Spinal cord (tissue), 10 donors: ENCODE data around the gene ALX1. TPM values are rescaled to one million over a fixed set of nuclear protein-coding genes. Genes with fewer than 3 reads are reported as not detected.

Source experiments
- DNase-seq, 6 donors: peaks; one replicate each; pipeline versions ENCODE4 v3.0.0 to v3.0.0-alpha.2; 2013 to 2015; ENCODE audit warnings: low spot score in 6 of 6, low read depth in 4 of 6
- H3K27ac ChIP-seq: one replicate; pipeline ENCODE4 v1.5.1; 2013; ENCODE audit warnings: low read depth, low read length, control low read depth
- H3K27me3 ChIP-seq: one replicate; pipeline ENCODE4 v1.6.1; 2013; ENCODE audit warnings: low read length; ENCODE audit not compliant: control insufficient read depth, insufficient read depth
- H3K36me3 ChIP-seq: one replicate; pipeline ENCODE4 v1.6.1; 2013; ENCODE audit warnings: low read length; ENCODE audit not compliant: control insufficient read depth, insufficient read depth
- H3K4me1 ChIP-seq: one replicate; pipeline ENCODE4 v1.6.1; 2013; ENCODE audit warnings: low read length; ENCODE audit not compliant: control insufficient read depth, insufficient read depth
- H3K4me3 ChIP-seq: one replicate; pipeline ENCODE4 v1.5.1; 2013; ENCODE audit warnings: low read depth, low read length, control low read depth
- H3K9me3 ChIP-seq: one replicate; pipeline ENCODE4 v1.6.1; 2013; ENCODE audit warnings: low read length; ENCODE audit not compliant: control insufficient read depth, insufficient read depth
- WGBS: methylation state at CpG from one replicate; pipeline ENCODE4 v1.1.5; 2013; ENCODE audit warnings: missing lambda C conversion rate; ENCODE audit not compliant: insufficient coverage; 5-methylcytosine and 5-hydroxymethylcytosine counted together
- long read RNA-seq, 4 donors: transcript quantifications; one replicate each; lab custom pipeline, GENCODE V29; 2026
- polyA plus RNA-seq, 2 donors: library from polyadenylated mRNA; unstranded; fragments of 120-200 nt; gene quantifications; one replicate each; pipeline ENCODE4 v1.2.1, GENCODE V29; 2013; ENCODE audit not compliant: insufficient read length in 2 of 2
- total RNA-seq, 2 donors: library from RNA; depleted of rRNA in 1 of 2; stranded (reverse); fragments of 120-200 nt in 1 of 2; fragments of >200 nt in 1 of 2; gene quantifications; one replicate each; pipeline versions ENCODE4 v1.2.3 to v1.2.4, GENCODE V29; 2013 to 2014
- donor health status: healthy.

Gene ALX1
- total RNA-seq (1 to 10 TPM in 1 of 2 donors, not detected in 1; 1.2 TPM), polyA plus RNA-seq (under 1 TPM; 0.26 to 0.41 TPM)
- long read RNA-seq, donor 1, result 0 reads
- long read RNA-seq, donor 2, result 0 reads
- long read RNA-seq, donor 3, result 0 reads
- long read RNA-seq, donor 4, result 0 reads

DNA sequence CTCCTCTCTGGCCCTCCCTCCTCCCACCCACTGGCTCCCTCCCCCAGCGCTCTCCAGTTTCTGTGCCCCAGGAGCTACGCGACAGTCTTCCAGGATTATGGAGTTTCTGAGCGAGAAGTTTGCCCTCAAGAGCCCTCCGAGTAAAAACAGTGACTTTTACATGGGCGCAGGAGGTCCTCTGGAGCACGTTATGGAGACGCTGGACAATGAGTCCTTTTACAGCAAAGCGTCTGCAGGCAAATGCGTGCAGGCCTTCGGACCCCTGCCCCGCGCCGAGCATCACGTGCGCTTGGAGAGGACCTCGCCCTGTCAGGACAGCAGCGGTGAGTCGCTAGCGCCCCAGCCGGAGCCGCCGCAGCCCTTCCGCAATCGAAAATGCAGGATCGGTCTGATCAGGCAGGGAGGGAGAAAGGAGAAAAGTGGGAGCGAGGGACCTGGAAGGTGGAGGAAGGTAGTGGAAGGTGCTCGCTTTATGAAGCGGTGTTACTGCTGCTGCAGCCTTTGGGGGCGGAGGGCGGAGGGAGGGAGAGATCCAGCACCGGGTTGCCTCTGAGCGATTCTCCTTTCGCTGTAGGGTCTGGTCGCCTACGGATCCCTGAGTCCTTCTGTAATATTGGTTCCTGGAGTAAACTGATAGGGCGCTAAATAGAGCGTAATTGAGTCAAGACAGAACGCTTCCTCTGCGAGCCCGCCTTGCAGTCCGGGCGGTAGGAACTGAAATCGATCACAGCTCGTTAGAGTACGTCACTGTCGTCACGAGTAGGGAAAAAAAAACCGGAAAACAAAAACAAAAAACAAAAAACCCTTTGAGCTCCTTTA lies at the start of gene ALX1:
Gene ALX1, plus strand, starts transcription at position 56 of the 819 bp plus-strand sequence. Its CDS starts 42 bp downstream, at position 98.
- no peak within 1 kb of the TSS for H3K27ac ChIP-seq
- H3K9me3 ChIP-seq, result no peaks in the 10 kb centered on the region
- WGBS, result under 1% methylated on average over 41 of the region's 49 CpGs
- H3K4me1 ChIP-seq, result peaks cover 25% of the 10 kb centered on the region
- H3K4me3 ChIP-seq, result peak within 1 kb of the TSS; percentile 28
- H3K36me3 ChIP-seq, result no peaks in the 10 kb centered on the region
- H3K27me3 ChIP-seq, result peaks cover 90% of the 10 kb centered on the region
- peak in 2 of 6 donors; percentile 68 to 75 for DNase-seq

DNA sequence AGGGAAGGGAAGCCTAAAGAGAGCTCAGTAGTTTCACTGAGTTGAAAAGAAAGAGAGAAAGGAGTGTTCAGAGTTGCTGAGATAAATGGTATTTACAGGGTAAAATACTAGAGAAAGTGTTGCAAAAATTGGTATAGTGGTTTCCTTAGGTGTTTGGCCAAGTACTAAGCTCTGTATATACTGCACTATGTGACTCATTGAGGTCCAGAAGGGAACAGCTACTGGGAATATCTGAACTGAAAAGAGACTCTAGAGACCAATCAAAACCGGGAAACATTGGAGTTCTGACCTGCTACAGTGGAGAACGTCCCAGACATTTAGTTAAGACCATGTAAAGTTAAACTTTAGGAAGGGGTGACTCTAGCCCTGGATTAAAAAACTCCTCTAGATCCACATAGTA lies 42.7 kb upstream of the ALX1 start:
- WGBS, result no CpG with 5 or more reads among the region's 2 CpGs
- no peak overlapping the region for H3K27ac ChIP-seq
- no peak overlapping the region for H3K4me3 ChIP-seq
- H3K27me3 ChIP-seq, result no peaks in the 10 kb centered on the region
- no peaks in the 10 kb centered on the region for H3K4me1 ChIP-seq
- H3K36me3 ChIP-seq, result no peaks in the 10 kb centered on the region
- DNase-seq, result no peak
- H3K9me3 ChIP-seq, result peaks cover 3% of the 10 kb centered on the region

DNA sequence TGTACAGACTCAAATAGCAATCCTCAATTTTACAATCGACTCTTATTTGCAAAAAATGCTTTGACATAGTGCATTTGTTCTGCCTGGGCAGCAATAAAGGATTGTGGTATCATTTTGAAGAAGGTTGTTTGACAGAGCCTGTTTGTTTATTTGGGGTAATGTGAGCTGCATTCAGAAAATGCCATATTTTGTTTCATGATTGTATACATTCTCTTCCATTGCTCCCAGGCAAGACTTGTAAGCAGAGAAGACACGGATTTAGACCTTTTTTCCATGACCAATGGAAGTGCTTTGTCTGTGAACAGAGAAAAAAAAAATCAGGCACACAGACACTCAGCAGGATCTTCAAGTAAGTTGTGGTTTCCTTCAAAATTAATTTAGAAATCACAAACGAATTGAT lies 35.5 kb upstream of the ALX1 start:
- no peak overlapping the region for H3K27ac ChIP-seq
- WGBS, result no CpG with 5 or more reads among the region's 3 CpGs
- no peak overlapping the region for H3K4me3 ChIP-seq
- no peaks in the 10 kb centered on the region for H3K36me3 ChIP-seq
- H3K9me3 ChIP-seq, result no peaks in the 10 kb centered on the region
- no peaks in the 10 kb centered on the region for H3K27me3 ChIP-seq
- H3K4me1 ChIP-seq, result no peaks in the 10 kb centered on the region
- DNase-seq, result no peak

DNA sequence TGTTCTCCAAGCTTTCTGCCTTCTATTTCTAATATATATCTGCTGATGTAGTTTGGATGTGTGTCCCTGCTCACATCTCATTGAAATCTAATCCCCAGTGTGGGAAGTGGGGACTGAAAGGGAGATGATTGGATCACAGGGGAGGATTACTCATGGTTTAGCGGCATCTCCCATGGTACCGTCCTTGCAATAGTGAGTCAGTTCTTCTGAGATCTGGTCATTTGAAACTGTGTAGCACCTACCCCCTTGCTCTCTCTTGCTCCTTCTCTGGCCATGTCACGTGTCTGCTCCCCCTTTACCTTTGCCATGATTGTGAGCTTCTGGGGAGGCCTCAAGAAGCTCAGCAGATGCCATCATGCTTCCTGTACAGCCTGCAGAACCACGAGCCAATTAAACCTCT lies 26.2 kb upstream of the ALX1 start:
- Histone ChIP-seq H3K27me3 (no peaks in the 10 kb centered on the region), H3K4me3 (no peak overlapping the region), H3K36me3 (no peaks in the 10 kb centered on the region), H3K4me1 (no peaks in the 10 kb centered on the region), H3K9me3 (no peaks in the 10 kb centered on the region), H3K27ac (no peak overlapping the region)
- 60% methylated on average over 3 of the region's 4 CpGs for whole genome bisulfite sequencing
- no peak for DNase-seq

DNA sequence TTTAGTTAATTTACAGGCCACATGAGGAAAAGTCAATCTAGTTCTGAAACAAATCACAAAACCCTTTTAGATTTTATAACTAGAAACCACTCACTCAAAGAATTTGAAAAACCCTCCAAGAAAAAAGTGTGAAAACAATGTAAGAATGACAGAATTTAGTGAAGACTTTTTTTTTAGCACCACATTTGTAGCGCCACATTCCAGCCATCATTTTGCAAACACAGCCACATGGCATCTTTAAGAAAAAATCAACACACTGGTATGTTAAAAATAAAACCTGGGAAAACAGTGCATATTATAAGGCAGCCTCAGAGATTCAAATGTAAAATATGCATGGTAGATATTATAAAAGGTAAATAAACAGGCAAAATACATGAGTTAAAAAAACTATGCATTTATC lies 22.3 kb upstream of the ALX1 start:
- H3K27ac ChIP-seq, result no peak overlapping the region
- DNase-seq, result peak in 1 of 6 donors; percentile 71
- no peaks in the 10 kb centered on the region for H3K36me3 ChIP-seq
- H3K27me3 ChIP-seq, result no peaks in the 10 kb centered on the region
- H3K4me1 ChIP-seq, result no peaks in the 10 kb centered on the region
- H3K9me3 ChIP-seq, result no peaks in the 10 kb centered on the region
- no CpG with 5 or more reads among the region's 1 CpG for WGBS
- no peak overlapping the region for H3K4me3 ChIP-seq

DNA sequence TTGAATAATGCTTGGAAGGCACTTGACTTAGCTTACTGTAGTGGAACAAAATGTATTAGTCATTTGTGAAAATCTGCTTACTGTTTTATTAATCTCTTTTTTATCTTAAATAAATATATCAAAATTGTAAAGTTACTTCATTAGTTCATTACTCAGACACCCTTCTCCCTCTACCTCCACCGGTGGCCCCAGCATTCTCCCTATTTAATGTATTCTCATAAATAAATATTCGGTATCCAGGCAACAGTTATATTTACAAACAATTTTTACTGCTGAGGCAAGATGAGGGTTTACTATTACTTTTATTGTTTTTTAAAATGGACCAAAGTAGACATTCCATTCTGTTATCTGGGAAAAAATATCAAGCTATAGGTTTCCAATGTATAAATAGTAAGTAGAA lies 19.6 kb upstream of the ALX1 start:
- DNase-seq, result no peak
- no peak overlapping the region for H3K4me3 ChIP-seq
- no peaks in the 10 kb centered on the region for H3K4me1 ChIP-seq
- WGBS, result no CpG with 5 or more reads among the region's 2 CpGs
- H3K27ac ChIP-seq, result no peak overlapping the region
- no peaks in the 10 kb centered on the region for H3K9me3 ChIP-seq
- no peaks in the 10 kb centered on the region for H3K27me3 ChIP-seq
- no peaks in the 10 kb centered on the region for H3K36me3 ChIP-seq

DNA sequence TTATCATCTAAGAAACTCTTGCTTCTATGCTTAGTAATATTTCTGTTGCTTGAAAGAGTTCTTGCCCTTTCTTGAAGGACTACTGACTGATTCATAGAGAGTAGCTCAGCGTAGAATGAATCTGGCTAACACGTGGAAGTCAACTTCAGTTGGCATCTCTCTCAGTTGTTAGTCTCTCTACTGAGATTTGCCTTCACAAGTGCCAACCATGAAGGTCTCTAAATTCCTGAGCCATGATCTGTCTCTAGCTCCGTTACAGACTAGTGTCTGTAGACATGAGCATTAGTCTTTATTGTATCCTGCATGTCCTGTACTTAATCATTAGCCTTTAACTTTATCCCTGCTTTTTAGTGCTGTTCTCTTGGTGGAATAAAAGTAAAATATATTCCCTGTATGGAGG lies 19.1 kb upstream of the ALX1 start:
- H3K27me3 ChIP-seq, result no peaks in the 10 kb centered on the region
- H3K4me3 ChIP-seq, result no peak overlapping the region
- WGBS, result 71% methylated on average over 2 of the region's 3 CpGs
- no peak overlapping the region for H3K27ac ChIP-seq
- DNase-seq, result no peak
- no peaks in the 10 kb centered on the region for H3K4me1 ChIP-seq
- H3K36me3 ChIP-seq, result no peaks in the 10 kb centered on the region
- no peaks in the 10 kb centered on the region for H3K9me3 ChIP-seq

DNA sequence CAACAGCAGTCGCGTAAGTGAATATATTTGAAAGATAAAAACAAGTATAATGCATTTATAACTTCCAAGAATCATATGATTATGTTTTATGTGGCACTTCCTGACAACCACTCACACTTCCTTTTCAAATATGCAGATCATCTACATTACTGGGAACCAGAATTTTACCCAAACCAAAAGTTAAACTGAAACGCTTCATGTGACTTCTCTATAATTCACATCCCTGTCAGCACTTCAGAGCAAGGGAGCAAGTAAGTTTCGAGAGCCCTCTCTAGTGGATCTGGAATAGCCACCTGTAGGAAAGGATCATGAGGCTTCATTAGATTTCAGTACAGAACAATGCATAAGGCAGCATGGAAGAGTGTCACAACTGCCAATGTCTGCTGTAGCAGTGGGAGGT lies 13.7 kb upstream of the ALX1 start:
- 83% methylated on average over 2 of the region's 4 CpGs for WGBS
- peaks cover 15% of the 10 kb centered on the region for H3K27me3 ChIP-seq
- no peak overlapping the region for H3K27ac ChIP-seq
- no peaks in the 10 kb centered on the region for H3K36me3 ChIP-seq
- H3K4me3 ChIP-seq, result no peak overlapping the region
- DNase-seq, result no peak
- no peaks in the 10 kb centered on the region for H3K4me1 ChIP-seq
- no peaks in the 10 kb centered on the region for H3K9me3 ChIP-seq

DNA sequence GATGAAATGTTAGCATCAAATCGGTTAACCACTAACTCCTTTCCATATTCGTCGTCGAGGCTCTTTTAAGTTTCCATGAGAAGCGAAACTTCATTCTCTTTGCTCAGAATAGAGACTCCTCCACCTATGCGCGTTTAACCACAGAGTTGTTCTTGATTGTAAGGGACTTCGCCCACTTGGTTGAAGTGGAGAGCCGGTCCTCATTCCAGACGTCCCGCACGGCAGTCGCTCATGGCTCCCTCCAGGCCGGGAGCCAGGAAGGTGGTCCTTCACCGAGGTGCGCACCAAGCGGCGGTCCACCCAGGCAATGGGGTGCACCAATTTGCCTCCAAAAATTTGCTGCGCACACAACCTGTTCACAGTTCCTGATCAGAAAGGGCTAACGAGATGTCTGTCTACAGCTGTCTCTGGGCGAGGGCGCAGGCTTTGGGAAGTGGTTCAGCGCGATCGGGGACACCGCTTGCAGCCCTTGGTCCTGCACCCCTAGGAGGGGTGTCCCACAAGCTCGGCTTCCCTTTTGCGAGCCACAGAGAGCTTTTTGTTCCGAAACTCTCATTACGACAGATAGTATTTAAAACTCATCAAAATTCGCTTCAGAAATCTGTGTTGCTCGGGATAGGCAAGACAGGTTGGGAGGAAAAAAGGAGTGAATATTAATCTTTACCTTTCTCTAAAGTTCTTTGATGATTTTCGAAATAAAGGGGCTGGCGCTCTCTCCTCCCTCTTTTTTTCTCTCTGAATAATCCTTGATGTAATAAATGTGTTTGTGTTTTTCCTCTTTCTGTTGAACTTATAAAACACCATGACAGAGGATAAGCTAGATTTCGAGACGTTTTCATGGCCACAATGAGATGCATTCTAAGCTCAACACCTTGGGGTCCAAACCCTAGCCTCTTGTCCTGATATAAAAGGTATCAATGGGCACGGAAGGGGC lies 6.4 kb upstream of the ALX1 start:
- Histone ChIP-seq H3K27me3 (peaks cover 86% of the 10 kb centered on the region), H3K9me3 (no peaks in the 10 kb centered on the region), H3K36me3 (no peaks in the 10 kb centered on the region), H3K27ac (no peak overlapping the region), H3K4me3 (no peak overlapping the region), H3K4me1 (peaks cover 9% of the 10 kb centered on the region)
- WGBS, result 1% methylated on average over 23 of the region's 37 CpGs
- peak in 2 of 6 donors; percentile 41 to 43 for DNase-seq
